Measurements from ENCODE around the gene ESPNL.

Gene ESPNL

DNA sequence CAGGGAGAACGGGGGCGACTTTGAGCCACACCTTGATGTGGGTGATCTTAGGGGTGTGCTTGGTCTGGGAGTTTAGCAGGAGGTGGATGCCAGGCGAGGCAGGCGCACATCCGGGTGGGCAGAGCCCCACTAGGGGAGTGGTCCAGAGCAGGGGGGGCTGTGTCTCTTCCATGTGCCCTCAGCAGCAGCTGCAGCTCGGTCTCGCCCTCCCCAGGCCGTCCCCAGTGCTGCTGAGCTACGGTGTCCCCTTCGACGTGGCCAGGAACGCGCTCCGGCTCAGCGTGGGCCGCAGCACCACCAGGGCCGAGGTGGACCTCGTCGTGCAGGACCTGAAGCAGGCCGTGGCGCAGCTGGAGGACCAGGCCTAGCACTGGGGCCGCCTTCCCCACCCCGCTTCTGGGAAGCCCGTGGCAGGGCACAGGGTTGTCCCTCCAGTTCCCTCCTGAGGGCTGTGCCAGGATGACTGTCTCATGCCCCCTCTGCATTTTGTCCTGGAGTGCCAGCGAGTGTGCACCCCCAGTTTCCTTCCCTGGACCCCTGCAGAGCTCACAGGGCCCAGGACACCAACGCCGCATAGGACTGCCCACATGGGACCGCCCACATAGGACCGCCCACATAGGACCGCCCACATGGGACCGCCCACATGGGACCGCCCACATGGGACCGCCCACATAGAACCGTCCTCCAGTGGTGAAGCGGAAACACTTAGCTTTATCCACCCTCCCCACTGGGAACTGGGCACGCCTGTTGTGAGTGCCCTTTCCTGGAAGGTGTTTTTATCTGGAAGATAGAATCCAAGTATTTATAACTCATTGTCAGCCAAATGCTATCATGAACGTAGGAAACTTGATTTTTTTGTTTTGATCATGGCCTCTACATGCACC is 1.9 kb upstream of the ESPNL start:
- no peak for DNase-seq (ENCODE audit: low read depth in 2 of 2)

DNA sequence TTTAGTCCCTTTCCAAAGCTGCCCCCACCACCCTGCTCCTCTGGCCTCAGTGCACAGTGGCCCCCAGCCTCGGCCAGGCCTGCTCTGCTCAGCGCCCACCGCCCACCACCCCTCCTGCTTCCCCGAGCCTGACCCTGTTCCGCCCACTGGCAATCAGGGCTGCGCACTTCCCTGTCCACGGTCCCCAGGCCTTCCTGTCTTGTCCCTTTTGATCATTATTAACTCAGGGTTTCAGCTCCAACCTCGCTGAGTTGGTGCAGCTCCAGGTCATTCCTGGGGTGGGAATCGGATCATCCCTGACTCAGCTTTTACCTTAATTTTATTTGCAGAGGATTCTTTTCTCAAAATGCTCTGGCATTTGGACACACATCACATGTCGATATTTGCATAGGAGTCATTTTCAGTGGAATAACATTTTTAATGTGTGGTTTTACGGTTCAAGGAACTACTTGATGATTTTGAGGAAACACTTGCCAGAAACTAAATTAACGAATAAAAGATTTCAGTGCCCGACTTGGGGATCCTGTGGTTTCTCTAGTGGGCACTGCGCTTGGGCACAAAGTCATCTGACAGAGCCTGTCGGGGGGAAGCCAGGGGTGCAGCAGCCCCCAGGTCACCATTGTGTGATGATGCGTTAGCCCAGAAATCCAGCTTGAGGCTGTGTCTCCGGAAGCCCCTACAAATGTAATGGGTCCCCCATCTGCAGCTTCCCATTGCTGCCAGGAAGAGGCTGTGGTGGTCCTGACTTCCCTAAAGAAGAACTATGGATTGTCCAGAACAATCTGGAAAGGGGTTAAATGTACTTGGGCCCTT is 1.0 kb upstream of the ESPNL start:
- DNase-seq (ENCODE audit: low read depth in 2 of 2), result no peak

DNA sequence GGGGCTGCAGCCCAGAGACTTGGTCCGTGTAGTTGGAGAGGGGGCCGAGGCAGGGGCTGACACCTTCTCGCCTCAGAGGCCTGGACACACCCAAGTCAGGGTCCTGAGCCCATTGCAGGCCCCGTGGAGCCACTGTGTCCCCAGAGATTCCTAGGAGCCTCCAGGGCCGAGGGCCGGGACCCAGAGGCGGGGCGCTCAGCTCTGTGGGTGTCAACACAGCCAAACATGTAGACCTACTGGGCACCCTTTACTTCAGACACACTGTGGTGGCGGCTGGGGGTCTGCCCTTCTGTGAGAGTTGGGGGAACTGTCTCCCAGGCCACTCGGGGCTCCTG is 459 bp upstream of the ESPNL start:
- DNase-seq (ENCODE audit: low read depth in 2 of 2), result no peak

DNA sequence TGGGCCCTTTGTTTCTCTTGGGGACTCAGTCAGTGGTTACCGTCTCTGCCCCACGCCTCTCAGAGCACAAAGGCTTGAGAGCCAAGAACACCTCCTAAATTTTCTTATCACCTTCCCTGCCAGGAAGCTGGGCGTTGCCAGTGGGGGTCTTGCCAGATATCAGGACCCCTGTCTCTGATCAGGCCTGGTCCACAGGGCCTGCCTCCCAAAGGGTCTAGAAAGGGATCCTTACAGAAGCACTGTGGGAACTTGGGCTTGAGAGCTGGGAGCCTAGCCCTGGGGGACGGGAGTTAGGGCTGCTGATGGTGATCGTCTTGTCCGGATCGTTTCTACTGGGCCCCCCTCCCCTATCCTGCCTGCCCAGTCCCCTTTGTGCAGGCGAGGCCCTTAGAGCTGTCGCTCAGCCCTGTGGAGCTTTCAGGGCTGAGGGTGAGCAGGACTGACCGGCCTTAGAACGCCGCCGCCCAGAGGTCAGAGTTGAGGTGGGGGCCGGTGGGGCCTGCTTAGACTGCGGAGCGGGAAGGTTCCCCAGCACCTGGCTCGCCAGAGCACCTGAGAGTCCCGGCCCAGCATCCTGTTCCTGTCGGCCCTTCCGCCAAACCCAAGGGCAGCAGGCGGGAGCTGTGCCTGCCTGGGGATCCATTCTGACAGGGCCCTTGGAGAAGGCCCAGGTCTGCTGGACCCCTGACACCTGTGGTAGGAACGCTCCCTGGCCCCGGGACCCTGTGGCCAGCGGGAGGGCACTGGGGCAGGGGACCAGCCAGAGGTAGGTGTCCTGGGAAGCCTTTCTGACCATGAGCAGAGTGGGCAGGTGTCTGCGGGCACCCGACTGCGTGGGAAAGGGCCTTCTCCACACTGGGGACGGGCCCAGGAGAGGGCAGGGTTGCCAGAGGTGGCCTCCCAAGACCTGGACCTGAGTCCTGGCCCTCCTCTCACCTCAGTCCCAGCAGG is 956 bp downstream of the ESPNL start:
- DNase-seq (ENCODE audit: low read depth in 2 of 2), result no peak

DNA sequence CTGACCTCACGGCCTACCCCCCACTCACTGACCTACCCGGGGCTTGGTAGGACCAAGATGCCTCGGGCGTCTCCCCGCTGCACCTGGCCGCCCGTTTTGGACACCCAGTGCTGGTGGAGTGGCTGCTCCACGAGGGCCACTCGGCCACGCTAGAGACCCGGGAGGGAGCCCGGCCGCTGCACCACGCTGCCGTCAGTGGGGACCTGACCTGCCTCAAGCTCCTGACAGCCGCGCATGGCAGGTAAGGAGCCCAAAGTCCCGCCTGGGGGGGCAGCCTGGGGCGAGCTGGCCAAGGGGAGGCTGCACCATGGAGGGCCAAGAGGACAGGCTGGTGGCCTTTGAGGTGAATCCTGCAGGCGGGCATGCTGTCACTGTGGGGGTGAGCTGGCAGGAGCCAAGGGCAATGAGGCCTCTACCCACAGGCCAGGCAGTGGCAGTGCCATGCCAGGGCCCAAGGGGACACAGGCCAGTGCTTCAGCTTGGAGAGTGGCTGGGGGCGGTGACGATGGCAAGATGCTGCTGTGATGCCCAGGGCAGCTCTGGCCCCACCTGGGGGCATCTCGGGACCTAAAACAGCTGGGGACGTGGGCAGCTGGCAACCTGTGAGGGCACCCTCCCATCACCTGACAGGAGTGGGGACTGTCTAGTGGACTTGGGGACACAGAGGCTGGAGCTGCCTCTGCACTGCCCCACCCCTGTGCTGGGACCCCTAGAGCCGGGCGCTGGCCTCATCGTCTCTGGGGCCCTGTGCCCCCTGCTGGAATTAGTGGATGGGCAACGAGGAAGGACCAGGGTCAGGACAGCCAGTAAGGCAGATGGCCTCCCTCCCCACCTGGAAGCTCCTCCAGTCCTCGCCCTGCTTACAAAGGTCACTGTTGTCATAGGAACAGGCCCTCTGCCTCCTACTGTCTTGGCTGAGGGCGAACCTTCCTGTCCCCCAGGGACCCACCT is 2.0 kb downstream of the ESPNL start:
- DNase-seq (ENCODE audit: low read depth in 2 of 2), result no peak

DNA sequence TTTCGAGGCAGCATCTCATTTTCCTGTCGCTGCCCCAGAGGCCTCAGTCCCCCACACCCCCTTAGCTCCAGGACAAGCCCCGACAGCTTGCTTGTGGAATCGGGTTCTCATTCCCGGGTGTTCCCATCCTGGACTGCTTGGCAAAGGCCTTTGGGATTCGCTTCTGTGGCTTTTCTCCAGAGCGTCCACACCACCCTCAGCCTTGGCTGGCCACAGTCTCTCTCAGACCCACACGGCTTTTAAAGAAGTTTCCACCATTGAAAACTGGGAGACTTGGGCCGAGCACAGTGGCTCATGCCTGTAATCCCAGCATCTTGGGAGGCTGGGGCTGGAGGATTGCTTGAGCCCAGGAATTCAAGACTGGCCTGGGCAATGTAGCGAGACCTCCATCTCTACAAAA is 2.7 kb downstream of the ESPNL start:
- no peak for DNase-seq (ENCODE audit: low read depth in 2 of 2)

DNA sequence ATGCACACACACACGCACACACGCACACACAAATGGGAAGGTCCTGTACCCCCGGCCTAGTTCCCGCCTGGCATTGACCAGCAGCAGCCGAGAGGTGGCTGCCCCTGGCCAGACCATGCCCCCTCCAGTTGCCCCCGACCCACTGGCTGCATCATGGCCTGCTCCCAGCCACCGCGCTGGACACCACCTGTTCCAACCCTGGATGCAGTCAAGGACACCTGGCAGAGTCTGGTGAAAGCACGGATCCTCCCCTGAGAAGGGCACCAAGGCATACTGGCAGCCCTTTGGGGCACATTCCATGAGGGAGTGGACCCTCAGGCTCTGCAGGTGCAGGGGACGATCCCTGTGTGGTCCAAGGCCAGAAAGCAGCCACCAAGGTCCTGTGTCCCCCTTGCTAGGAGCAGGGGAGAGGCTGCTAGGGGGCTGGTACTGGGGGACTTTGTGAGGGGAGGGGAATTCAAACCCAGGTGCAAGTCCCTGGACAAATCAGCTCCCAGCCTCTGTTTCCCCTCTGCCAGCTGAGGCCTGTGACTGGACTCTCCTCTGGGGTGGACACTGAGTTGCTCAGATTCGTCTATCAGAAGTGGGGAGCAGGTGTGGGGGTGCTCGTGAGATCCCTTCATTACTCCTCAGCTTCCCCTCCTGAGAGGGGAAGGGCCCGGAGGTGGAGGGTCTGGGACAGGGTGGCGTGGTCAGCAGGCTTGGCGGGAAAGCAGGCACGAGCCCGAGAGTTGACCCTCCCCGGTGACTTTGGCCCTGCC is 3.5 kb downstream of the ESPNL start:
- no peak for DNase-seq (ENCODE audit: low read depth in 2 of 2)

DNA sequence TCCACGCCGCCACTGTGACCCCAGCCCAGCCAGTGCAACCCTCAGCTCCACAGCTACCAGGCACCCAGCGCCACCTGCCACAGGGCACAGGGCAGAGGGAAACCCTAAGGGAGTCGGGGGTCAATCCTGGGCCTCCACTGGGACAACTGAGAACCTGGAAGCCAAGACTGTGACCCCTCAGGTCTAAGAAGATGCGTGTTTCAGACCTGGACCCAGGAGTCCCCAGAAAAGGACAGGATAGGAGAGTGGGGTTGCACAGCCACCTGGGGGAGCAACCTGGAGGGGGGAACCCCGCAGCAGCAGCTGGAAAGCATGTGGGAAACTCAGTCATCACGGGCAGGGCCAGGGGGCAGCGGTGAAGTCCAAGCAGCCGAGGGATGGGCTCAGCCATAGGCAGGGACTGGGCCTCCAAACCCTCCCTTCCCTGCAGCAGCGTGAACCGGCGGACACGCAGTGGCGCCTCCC is 4.1 kb downstream of the ESPNL start:
- DNase-seq (ENCODE audit: low read depth in 2 of 2), result no peak

DNA sequence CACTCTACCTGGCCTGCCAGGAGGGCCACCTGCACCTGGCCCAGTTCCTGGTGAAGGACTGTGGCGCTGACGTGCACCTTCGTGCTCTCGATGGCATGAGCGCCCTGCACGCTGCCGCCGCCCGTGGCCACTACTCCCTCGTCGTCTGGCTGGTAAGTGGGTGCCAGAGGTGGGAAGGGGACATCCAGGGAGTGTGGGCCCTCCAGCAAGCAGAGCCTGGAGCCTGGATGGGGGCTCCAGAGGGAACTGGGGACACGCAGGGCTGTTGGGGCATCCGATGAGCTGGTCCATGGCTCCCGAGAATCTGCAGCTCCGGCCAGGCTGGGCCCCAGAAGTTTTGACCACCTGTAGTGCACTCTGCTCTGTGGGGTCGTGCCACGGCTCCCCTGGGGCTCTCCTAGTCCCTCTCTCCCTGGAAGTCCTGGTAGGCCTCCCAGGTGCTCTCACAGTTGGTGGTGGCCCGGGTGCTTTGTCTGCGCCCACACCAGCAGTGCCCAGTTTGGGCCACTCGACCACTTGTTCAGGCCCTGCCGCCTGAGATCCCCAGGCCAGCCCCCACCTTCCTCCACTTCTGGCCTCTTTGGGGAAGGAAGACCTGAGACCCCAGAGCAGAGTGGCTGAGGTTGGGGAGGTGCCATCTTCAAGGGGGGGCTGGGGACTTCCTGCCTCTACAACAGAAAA is 4.7 kb downstream of the ESPNL start:
- DNase-seq (ENCODE audit: low read depth in 2 of 2), result no peak

DNA sequence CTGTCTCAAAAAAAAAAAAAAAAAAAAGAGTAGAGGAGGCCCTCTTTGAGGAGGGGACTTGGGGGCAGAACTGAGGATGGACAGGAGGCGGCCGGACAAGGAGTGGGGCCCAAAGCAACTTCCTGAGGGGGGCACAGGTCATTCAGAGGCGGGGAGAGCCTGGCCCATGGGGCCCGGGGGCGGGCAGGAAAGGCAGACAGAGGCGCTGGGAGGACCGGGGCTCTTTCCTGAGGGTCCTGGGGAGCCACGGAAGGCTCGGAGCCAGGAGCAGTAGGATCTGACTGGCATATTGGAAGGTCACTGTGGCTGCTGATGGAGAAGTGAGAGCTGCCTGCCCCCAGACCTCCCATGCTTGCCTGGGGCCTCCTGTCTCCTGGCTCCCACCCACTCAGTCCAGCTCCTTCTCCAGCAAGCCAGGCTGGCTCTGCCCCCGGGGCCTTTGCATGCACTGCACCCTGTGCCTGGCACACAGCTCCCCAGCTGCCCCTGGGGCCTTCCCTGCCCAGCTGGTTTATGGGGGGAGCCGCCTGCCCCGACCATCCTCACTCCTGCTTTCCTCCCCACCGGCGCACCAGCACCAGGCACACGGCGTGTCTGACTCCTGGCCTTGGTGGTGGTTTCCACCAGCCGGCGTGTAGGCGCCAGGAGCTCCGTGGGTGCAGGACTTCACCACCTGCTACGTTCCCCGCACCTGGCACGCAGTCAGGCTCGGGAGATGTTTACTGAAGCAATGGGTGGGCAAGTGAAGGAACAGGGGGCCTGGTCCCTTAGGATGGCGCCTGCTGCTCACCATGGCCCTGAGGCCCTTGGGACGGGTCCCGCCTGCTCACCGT is 5.6 kb downstream of the ESPNL start:
- no peak for DNase-seq (ENCODE audit: low read depth in 2 of 2)

DNA sequence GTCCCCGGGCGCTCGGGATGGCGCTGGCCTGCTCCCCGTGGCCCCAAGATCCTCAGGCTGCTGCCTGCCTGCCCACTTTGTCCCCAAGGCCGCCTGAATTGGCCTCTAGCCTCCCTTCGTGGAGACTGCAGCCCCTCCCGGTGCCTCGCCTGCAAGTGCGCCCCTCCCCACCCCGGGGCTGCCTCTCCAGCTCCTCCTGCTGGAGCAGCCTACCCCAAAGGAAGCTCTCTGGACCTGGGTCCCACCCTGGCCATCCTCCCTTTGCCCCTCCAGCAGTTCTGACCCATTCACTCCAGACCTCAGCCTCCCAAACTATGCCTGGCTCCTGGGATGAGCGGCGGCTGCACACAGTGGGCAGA is 6.2 kb downstream of the ESPNL start:
- DNase-seq (ENCODE audit: low read depth in 2 of 2), result no peak

DNA sequence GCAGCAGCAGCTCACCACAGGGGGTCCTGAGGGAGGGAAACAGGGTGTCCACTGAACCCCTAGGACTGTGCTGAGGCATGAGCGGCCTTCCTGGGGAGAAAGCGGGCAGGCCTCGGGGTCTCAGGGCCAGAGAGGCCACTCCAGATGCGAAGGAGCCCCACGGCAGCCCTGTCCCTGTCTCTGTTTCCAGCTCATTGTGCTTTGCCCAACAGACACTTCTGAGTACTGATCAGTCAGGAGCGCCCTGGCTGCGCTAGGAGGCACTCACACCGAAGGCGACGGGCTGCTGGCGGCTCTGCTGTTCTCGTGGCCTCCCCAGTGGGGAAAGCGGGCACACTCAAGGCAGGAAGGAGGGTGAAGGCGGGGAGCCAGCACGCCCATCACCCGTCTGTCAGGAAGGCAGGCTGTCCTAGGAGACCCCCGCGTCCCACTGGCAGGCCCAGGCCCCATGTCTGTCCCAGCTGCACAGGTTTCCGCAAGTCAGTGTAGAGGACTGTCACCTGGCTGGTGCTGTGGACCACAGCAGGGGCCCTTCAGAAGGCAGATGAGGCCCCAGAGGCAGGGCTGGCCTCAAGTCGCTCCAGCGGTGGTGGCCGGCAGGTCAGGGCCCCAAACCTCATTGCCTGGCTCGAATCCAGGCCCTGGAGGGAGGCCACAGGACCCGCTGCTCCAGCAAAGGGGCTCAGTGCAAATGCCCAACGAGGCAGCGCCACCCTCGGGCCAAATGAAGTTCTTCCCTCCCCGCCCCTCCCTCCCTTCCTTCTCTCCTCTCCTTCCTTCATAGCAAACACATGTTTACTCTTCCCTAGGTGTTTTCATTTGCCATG is 6.8 kb downstream of the ESPNL start:
- DNase-seq (ENCODE audit: low read depth in 2 of 2), result no peak

DNA sequence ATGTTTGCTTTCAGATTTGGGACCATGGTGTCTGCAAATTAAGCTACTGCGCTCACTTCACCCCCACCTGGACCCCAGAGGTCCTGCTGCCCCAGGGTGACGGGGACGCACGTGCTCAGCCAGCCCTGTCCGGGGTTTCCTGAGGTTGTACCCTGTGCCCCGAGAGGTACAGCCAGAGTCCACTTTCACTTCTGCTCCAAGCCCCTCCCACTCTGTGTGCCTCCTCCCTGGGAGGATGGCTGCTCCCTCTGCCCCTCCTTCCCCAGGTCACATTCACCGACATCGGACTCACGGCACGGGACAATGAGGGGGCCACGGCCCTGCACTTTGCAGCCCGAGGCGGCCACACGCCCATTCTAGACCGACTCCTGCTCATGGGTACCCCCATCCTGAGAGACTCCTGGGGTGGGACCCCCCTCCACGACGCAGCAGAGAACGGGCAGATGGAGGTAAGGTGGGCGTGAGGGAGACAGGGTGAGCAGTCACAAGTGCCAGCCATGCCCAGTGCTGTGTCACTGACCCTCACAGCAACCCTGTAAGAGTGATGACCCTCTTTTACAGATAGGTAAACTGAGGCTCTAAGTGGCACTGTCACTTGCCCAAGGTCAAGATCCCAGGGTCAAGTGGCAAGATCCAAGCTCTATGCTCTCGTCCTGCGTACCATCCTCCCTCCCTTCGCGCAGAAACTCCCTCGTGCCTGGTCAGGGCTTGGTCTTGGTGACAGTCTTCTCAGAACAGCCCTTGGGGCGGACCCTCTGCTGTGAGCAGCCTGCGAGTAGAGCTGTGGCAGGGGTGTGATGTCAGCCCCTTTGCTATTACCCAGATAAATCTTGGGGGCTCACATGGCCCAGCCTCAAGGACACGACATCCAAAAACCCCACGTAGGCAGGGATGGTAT is 7.6 kb downstream of the ESPNL start:
- DNase-seq (ENCODE audit: low read depth in 2 of 2), result no peak

DNA sequence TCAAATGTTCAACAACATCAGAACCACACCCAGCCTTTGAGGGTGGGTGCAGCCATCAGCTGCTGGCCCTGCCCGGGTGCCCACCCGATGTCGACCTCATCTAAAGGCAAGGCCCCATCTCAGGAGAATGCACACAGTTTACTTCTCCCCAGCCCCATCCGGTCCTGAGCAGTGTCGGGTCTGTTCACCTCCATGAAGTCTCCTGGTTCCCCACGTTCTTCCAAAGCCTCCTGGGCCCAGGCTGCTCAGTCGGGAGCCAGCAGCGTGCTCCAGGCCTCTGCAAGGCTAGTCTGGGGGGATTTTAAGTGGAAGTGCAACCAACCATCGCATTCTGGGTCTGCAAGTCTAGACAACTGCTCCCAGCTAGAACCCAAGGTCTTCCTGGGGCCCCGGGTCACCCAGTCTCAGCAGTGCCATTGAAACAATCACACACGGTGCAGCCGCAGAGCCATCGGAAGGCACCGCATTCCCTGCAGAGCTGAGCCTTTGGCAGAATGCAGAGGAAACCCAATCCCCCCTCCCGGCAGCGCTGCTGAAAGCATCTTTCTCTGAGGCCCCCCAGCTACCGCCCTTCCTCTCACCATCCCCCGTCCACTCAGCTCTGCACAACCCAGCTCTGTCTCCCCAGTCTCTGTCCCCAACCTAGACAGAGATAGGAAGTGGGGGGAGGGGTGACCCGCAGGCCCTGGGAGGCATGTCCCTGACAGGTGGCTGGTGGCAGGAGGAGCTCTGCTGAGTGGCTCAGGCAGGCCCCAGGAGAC is 8.5 kb downstream of the ESPNL start:
- DNase-seq (ENCODE audit: low read depth in 2 of 2), result no peak

DNA sequence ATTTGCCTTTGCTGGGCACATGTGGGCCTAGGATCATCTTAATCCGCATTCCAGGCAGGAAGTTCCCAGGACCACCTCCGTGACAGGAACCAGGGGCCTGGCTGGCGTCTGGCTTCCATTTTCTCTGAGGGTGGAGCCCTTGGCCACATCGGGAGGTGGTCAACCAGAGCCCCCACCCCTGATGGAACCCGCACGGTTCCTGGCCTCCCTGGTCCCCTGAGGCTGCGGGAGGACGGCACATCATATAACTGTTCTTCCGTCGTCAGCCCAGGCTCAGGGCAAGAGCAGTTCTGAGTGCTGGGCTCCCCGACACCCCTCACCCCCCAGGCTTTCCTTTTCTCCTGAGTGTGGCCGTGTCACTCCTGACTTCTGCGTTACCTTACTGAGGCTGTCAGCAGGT is 13.5 kb downstream of the ESPNL start:
- DNase-seq (ENCODE audit: low read depth in 2 of 2), result no peak

DNA sequence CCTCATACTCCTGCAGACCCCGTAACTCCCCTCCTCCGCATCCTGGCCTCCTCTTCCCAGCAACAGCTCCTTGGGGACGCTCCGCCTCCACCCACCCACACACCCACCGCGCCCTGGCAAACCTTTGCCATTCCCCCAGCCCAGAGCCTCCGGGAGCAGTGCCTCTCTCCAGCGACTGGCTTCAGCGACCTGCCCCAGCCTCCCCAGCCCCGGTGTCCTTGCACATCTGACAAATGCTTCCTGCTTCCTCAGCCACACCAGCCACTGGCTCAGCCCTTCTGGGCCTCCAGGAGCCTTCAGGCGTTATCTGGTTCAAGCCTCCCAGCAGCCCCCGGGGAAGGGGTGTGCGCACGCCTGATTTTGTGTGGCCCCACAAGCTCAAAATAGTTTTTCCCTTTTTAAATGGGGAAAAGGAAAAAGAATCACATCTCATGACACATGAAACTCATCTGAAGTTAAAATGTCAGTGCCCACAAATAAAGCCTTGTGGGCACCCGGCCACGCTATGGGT is 14.2 kb downstream of the ESPNL start:
- no peak for DNase-seq (ENCODE audit: low read depth in 2 of 2)

Measured in activated CD4-positive, alpha-beta T cell treated with anti-CD3 and anti-CD28 coated beads for 24 hours (primary cell).